SK-N-SH (cell line): ENCODE measurements around the gene CYREN.

ENCODE experiments used
- CTCF ChIP-seq: fragments of 200-600 bp; sonication (generic); IDR thresholded peaks from 2 replicates; pipeline ENCODE4 v1.6.1; 2017; ENCODE audit warnings: antibody characterized with exemption, mild to moderate bottlenecking, moderate library complexity
- ELF1 ChIP-seq: IDR thresholded peaks from 2 replicates; pipeline ENCODE4 v1.4.0; 2012
- EP300 ChIP-seq, 2 experiments: IDR thresholded peaks; 2 replicates each; pipeline versions ENCODE4 v1.4.0 to v1.6.1; 2012; ENCODE audit warnings: borderline replicate concordance in 1 of 2, low read depth in 1 of 2, low read length in 1 of 2
- FOXM1 ChIP-seq: IDR thresholded peaks from 2 replicates; pipeline ENCODE4 v1.4.0; 2012; ENCODE audit warnings: low read depth, mild to moderate bottlenecking
- JUND ChIP-seq: IDR thresholded peaks from 2 replicates; pipeline ENCODE4 v1.4.0; 2012
- MXI1 ChIP-seq: IDR thresholded peaks from 2 replicates; pipeline ENCODE4 v1.6.1; 2012; ENCODE audit warnings: mild to moderate bottlenecking, low read depth, low read length, improper control_type of control experiment
- POLR2AphosphoS5 ChIP-seq: IDR thresholded peaks from 2 replicates; pipeline ENCODE4 v1.6.1; 2012; ENCODE audit warnings: low read depth, low read length
- YY1 ChIP-seq: IDR thresholded peaks from 2 replicates; pipeline ENCODE4 v1.4.0; 2012; ENCODE audit warnings: low read depth, mild to moderate bottlenecking

- TF ChIP-seq CTCF (no peak), MXI1 (no peak), POLR2AphosphoS5 (no peak), EP300 (IDR thresholded peaks at IDR 0.05; ENCODE audit: borderline replicate concordance in 1 of 2, low read depth in 1 of 2, low read length in 1 of 2) (no peak), YY1 (no peak), ELF1 (no peak), FOXM1 (no peak), JUND (no peak)
Observed at GRCh38 chr7:135165862-135166261, 4.6 kb downstream of the CYREN start.
